HG02642 (cell line): ENCODE measurements around the gene CLEC16A.

Experiments used
- ATAC-seq: cut with Tn5 transposase; IDR thresholded peaks from one replicate; pipeline ENCODE4 v1.9.1; 2021; ENCODE audit warnings: mild to moderate bottlenecking; ENCODE audit not compliant: unreplicated experiment, poor library complexity

Gene CLEC16A

DNA sequence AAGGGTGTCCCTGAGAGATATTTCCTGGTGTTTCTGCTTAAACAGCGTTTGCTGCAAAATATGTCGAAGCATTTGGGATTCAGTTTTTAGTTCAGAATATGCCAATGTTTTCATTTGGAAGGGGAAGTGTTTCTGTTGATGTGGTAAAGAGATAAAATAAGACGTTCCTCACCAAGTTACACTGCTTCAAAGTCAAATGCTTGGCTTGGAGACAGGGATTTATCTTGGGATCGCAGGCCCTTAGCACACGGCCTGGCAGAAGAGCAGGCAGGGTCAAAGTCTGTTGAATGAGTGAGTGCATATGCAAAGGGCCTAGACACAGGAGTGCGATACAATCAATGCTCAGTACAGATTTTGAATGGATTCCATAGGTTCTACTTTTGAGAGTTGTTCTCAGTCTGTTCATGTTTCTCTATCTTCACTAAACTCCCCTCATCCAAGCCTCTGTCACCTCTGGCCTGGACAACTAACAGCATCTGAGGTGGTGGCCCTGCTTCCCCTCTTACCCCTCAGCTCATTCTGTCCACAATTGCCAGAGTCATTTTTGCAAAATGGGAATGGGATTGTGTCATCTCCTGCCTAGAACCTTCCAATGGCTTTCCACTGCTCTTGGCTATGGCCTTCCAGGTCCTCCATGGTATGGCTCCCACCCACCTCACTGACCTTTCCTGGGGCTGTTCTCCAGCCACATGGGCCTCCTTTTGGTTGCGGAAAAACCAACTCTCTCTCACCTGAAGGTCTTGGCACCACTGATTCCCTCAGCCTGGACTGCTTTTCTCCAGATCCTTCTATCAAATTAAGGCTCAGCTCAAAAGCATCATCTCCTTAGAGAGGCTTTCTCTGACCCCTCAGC lies 5.3 kb upstream of the CLEC16A start:
- no peak for ATAC-seq

DNA sequence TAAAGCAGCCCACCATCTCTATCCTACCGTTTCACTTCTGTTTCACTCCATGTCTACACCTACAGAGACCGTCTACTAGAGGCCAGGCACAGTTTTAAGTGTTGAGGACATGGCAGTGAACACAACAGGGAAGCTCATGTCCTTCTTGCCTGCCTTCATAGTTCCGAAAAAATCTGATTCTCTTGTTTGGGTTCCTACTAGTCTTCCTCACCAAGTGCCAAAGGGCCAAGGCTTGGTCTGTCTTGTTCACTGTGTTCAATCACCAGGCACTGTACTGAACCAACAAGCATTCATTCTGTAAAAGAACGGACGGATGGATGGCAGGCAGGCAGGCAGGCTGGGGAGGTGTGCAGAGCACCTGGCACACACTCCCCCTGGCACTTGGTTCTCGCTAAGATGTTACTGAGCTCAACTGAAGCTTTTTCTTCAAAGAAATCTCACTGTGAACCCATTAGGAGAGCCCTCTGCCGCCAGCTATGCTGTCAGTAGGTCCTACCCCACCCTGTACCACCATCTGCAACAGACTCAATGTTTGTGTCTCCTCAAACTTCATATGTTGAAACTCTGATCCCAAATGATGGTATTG lies 4.6 kb upstream of the CLEC16A start:
- no peak for ATAC-seq

DNA sequence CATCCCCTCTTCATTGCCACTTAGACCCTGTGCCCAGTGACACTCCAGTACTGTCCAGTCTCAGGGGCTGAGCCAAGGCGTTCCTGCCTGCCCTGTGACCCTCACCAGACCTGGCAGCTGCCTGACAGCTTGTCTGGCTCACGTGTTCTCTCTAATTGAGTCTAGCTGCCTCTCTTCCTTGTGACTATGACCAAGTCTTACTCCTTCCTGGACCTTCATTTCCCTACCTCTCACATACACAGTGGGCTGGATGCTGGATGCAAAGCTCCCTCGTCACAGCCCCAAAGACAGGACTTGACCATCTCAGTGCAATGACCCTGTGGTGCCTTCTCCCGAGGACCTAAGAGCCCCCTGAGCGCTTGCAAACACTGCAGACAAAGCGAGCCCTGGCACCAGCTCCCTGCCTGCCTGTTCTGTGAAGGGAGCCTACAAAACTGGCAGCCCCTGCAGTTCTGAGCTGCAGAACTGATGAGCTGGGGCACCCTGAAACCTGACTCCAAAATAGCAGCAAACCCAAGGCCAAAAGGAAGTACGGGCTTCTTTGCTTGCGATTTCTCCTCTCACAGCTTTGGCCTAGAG lies 3.8 kb upstream of the CLEC16A start:
- ATAC-seq, result no peak

DNA sequence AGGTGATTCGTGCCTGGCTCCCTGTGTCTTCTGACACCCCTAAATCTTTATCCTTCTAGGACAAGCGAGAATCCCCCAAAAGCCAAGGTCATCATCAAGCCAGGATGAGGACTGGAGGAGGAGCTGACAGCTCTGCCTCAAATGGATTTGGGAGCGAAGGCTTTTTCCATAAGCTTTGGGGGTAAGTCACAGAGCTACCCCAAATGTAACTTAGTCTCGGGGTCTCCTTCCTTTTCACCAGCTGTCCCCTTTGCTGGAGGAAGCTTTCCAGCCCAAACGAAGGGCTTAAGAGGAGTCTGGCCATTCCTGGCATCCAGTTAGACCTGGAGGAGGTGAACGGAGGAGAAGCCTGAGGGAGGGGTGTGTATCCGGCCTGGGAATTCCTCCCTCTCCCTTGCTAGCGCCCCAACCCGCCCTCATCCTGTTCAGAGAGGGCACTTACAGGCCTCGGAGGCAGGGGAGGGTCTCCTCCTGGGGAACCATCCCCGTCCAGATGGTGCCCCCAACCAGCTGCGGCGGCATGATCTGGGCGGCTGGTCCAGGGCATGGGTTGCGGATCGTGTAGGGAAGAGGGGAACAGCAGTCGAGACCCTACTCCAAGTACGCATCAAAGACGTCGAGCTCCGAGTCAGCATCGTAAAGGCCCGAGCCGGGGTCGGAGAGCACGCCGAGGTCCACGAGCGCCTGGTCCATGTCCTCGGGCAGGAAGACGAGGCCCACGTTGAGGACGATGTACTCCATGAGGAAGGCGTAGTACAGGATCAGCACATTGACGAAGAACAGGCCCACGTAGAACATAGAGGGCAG lies 3.0 kb upstream of the CLEC16A start:
- ATAC-seq, result no peak

- ATAC-seq, result peak; percentile 12
Measured at GRCh38 chr16:10941935-10942351, 2.4 kb upstream of the CLEC16A start.

DNA sequence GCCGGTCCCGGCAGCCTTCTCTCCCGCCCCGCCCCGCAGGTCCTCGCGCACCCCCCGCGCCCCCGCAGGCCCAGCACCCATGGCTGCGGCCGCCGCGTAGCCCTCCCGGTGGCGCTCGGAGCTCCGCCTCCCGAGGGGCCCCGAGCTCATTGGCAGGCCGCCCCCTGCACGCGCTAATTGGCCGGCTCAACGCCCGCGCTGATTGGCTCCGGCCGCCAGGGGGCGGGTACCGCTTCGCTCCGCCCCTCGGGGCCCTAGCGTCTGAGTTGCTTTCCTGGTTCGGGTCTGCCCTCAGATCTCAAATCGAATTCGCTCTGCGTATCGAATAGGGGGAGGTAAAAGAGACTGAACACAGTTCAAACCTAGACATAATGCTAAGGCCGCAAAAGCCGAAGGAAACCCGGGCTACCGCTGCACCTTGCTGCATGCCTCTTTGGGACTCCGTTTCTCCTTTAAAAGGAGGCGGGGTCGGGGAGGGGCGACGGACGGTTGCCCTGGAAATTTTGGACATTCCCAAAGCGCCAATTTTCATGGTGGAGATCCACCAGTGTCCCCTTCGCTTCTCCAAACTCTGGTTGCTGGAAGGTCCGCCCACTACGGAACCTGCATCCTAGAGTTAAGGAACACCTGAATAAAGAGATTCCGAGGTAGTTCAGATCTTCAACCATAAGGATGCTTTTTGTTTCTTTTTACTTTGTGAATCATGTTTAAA lies 1.9 kb upstream of the CLEC16A start, which contains the start of gene DEXI:
Gene DEXI, minus strand, starts transcription at position 117 of the 712 bp plus-strand sequence. CDS start 463 bp downstream, outside the sequence.
- ATAC-seq, result peak; percentile 70

GRCh38 chr16:10943064-10943353 lies 1.4 kb upstream of the CLEC16A start:
- no peak for ATAC-seq

DNA sequence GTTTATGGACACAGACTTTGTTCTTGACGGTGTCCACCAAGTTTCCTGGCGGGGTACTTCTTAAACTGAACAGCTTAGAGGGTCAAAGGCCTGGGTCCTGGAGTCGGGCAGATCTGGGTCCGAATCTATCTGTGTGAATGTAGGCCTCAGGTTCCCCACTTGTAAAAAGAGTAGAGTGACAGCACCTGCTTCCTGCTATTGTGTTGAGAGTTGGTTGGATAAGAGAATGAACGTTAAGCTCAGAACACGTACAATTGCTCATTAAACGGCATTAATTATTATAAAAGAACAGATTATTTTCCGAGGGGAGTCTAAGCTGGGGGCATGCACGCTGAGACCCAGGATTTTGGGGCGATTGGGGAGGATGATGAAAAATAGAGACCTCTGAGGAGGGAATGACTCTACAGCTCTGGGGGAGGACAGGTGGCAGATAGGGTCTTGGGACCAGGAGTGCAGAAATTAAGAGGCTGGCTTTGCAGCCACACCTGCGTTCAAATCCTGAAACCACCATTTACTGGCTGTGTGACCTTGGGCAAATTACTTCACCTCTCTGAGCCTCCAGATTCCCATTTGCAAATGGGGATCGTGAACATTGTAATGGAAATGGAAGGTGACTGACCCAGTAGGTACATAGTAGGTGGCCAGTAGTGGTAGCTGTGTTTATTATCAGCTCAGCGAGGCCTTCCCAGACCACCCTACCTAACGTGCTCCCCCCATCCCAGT lies 862 bp downstream of the CLEC16A start:
- ATAC-seq, result no peak

GRCh38 chr16:10946308-10946707 lies 1.9 kb downstream of the CLEC16A start:
- ATAC-seq, result no peak

DNA sequence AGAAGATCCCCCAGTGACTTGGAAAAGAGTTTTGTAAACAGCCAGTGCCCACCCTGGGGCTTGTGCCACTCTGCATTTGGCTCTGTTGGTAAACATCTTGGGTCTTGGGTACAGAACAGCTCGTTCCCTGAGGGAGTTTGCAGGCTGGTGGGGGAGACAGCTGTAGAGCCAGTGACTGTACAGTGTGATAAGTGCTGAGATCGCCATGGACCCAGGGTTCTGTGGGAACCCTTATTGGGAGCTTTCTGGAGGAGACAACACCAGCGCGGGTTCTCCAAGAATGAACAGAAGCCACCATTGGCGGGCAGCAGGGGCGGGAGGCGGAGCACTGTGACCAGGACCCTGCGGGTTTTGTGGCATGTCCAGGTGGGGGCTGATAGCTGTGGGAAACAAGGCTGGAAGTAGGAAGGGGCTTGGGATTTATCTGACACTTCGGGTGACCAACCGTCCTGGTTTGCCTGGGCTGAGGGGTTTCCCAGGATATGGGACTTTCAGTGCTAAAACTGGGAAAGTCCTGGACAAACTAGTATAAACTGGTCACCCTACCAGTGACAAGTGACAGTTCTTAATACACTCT lies 2.9 kb downstream of the CLEC16A start:
- ATAC-seq, result no peak

- peak; percentile 69 for ATAC-seq
Measured at GRCh38 chr16:10949424-10949970, 5.1 kb downstream of the CLEC16A start.

DNA sequence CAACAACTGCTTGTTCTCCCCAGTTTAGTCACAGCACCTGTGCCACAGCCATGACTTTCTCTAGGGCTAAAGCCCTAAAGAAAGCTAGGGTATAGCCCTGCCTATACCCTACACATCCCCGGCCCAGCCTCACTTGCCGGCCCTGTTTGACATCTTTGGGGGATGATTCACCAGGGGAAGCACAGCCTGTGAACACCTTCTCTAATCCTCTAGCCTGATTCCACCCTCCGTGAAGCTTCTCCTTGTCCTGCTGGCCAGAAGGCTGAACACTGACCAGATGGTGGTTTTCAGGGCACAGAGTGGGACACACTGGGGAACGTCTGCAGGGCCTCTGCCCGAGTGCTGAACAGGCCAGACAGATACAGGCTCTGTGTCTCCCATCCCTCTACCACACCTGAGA lies 6.0 kb downstream of the CLEC16A start:
- no peak for ATAC-seq

DNA sequence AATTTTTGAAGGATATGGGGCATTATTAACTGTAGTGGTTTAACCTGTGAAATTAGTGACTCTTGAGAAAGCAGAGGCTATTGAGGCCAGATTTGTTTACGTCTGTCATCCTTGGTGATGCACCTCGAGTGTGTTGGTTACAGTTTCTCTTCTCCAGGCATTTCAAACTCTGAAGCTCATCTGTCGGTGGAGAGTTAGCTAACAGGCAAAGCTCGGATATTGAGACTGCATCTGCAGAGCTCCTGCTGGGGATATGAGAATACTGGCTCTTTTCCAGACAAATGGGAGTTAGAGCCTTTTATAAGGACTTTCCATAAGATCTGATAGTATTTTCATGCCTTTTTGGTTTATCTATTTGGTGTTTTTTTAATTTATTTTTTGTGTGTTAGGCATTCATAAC lies 6.7 kb downstream of the CLEC16A start:
- ATAC-seq, result no peak

- no peak for ATAC-seq
Measured at GRCh38 chr16:10954903-10955302, 10.5 kb downstream of the CLEC16A start.

GRCh38 chr16:10957771-10958482 lies 13.6 kb downstream of the CLEC16A start:
- ATAC-seq, result no peak

- ATAC-seq, result no peak
Measured at GRCh38 chr16:10959161-10959560, 14.8 kb downstream of the CLEC16A start.

- ATAC-seq, result no peak
Measured at GRCh38 chr16:10961231-10961630, 16.9 kb downstream of the CLEC16A start.
